Nephron progenitor cell (in vitro differentiated cells): ENCODE measurements around the gene ZBTB2.

Experiments
- DNase-seq: peaks from one replicate; pipeline ENCODE4 v3.0.0; 2021
- H3K27ac Mint-ChIP-seq: 2 replicates; pipeline ENCODE4 v1.8.0; 2021; ENCODE audit warnings: mild to moderate bottlenecking, moderate library complexity, mixed read lengths
- H3K27me3 Mint-ChIP-seq: 2 replicates; pipeline ENCODE4 v1.8.0; 2021; ENCODE audit warnings: mild to moderate bottlenecking, low read depth, mixed read lengths; ENCODE audit not compliant: poor library complexity
- H3K36me3 Mint-ChIP-seq: 2 replicates; pipeline ENCODE4 v1.8.0; 2021; ENCODE audit warnings: low read depth, mixed read lengths
- H3K4me1 Mint-ChIP-seq: 2 replicates; pipeline ENCODE4 v1.8.0; 2021; ENCODE audit warnings: mixed read lengths
- H3K4me3 Mint-ChIP-seq: 2 replicates; pipeline ENCODE4 v1.8.0; 2021; ENCODE audit warnings: mild to moderate bottlenecking, moderate library complexity, mixed read lengths
- H3K9me3 Mint-ChIP-seq: 2 replicates; pipeline ENCODE4 v1.8.0; 2021; ENCODE audit warnings: mild to moderate bottlenecking, moderate library complexity, mixed read lengths
- CTCF ChIP-seq: fragments of 200-600 bp; sonication (generic); IDR thresholded peaks from 2 replicates; pipeline ENCODE4 v1.5.0; 2021; ENCODE audit warnings: antibody characterized with exemption

The ZBTB2 gene

DNA sequence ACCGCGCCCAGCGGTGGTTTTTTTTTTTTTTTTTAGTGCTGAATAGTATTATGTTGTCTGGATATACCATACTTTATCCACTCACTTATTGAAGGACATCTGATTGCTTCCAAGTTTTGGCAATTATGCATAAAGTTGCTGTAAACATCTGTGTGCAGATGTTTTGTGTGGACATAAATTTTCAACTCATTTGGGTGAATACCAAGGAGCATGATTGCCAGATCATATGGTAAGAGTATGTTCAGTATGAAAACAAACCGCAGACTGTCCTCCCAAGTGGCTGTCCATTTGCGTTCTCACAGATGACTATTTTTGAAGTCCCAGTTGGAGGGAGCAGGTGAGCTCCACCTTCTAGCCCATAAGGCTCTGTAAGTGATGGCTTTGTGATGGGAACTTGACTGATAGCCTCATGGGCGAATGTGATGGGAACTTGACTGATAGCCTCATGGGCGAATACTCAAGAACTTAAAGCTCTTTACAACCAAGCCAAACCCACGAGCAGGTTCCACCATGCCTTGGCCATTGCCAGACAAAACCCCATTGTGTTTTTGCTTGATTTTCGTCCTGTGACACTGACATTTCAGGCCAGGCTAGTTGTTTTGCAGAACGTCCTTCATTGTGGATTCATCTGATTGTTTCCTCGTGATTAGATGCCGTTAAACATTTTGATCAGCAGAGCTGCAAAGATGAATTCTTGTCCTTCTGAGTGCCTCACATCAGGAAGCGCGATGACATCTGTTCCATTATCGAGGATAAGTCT, 51.0 kb downstream of the ZBTB2 start:
- Mint-ChIP-seq H3K4me3 (no peak overlapping the region), H3K9me3 (no peaks in the 10 kb centered on the region), H3K4me1 (peaks cover 19% of the 10 kb centered on the region), H3K36me3 (peaks cover 58% of the 10 kb centered on the region), H3K27me3 (no peaks in the 10 kb centered on the region), H3K27ac (no peak overlapping the region)
- no peak for TF ChIP-seq CTCF
- DNase-seq, result no peak

DNA sequence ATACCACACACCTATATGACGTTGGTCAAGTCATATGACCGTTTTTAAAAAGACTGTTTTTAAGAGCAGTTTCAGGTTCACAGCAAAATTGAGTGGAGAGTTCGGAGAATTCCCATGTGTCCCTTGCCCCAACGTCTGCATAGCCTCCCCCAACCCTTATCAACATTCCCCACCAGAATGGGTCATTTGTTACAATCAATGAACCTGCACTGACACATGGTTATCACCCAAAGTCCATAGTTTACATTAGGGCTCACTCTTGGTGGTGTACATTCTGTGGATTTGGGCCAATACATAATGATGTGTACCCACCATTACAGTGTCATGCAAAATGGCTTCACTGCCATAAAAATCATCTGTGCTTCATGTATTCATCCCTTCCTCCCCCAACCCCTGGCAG, 52.0 kb downstream of the ZBTB2 start:
- no peak overlapping the region for H3K4me3 Mint-ChIP-seq
- H3K27ac Mint-ChIP-seq, result peak overlapping the region; percentile 4
- H3K36me3 Mint-ChIP-seq, result peaks cover 62% of the 10 kb centered on the region
- no peak for TF ChIP-seq CTCF
- H3K4me1 Mint-ChIP-seq, result peaks cover 22% of the 10 kb centered on the region
- no peaks in the 10 kb centered on the region for H3K9me3 Mint-ChIP-seq
- DNase-seq, result no peak
- no peaks in the 10 kb centered on the region for H3K27me3 Mint-ChIP-seq

- no peaks in the 10 kb centered on the region for H3K9me3 Mint-ChIP-seq
- no peak for TF ChIP-seq CTCF
- no peak for DNase-seq
- no peak overlapping the region for H3K27ac Mint-ChIP-seq
- H3K27me3 Mint-ChIP-seq, result no peaks in the 10 kb centered on the region
- peaks cover 26% of the 10 kb centered on the region for H3K4me1 Mint-ChIP-seq
- H3K4me3 Mint-ChIP-seq, result no peak overlapping the region
- H3K36me3 Mint-ChIP-seq, result peaks cover 61% of the 10 kb centered on the region
These were observed 52.6 kb downstream of the ZBTB2 start for GRCh38 chr6:151338651-151339200.

- Mint-ChIP-seq H3K4me3 (no peak overlapping the region), H3K36me3 (peaks cover 60% of the 10 kb centered on the region), H3K9me3 (no peaks in the 10 kb centered on the region), H3K27me3 (no peaks in the 10 kb centered on the region), H3K4me1 (peaks cover 39% of the 10 kb centered on the region), H3K27ac (no peak overlapping the region)
- TF ChIP-seq CTCF, result no peak
- no peak for DNase-seq
These were observed 55.4 kb downstream of the ZBTB2 start for GRCh38 chr6:151335930-151336329.

GRCh38 chr6:151330130-151330696, 61.1 kb downstream of the ZBTB2 start:
- peaks cover 41% of the 10 kb centered on the region for H3K4me1 Mint-ChIP-seq
- H3K9me3 Mint-ChIP-seq, result peaks cover 10% of the 10 kb centered on the region
- no peak overlapping the region for H3K4me3 Mint-ChIP-seq
- no peak for TF ChIP-seq CTCF
- peak overlapping the region; percentile 43 for H3K27ac Mint-ChIP-seq
- peaks cover 3% of the 10 kb centered on the region for H3K27me3 Mint-ChIP-seq
- no peak for DNase-seq
- H3K36me3 Mint-ChIP-seq, result peaks cover 66% of the 10 kb centered on the region
